ENCODE data around the gene SETD1A.

The SETD1A gene

DNA sequence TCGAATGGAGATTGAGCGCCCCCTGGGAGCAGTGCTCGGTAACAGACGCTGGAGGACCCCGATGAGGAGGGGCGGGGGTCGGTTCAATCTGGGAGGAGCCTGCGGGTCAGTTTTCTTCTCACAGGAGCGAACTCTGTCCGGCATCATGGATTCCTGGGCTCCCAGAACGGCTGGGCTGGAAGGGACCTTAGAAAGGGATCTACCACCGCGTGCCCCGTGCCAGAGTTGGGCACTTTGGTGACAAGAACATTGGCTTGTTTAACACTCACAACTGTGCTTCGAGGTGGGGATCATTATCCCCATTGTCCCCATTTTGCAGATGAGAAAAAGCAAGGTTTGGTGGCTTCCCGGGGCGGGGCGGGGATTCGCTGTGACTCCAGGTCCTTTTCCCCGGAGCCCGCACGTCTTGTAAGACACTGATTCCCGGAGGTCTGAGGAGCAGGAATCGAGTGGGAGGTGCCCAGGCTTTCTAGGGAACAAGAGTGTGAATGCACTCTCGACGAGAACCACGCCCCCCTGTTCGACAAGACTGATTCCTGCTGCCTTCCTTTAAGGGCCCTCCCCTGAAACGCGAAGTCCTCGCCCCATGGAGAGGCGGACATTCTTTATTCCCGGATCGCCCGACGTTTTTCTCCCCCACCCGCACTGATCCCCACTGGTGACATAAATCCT lies 35.7 kb upstream of the SETD1A start:
- TF ChIP-seq, protein P1, sequence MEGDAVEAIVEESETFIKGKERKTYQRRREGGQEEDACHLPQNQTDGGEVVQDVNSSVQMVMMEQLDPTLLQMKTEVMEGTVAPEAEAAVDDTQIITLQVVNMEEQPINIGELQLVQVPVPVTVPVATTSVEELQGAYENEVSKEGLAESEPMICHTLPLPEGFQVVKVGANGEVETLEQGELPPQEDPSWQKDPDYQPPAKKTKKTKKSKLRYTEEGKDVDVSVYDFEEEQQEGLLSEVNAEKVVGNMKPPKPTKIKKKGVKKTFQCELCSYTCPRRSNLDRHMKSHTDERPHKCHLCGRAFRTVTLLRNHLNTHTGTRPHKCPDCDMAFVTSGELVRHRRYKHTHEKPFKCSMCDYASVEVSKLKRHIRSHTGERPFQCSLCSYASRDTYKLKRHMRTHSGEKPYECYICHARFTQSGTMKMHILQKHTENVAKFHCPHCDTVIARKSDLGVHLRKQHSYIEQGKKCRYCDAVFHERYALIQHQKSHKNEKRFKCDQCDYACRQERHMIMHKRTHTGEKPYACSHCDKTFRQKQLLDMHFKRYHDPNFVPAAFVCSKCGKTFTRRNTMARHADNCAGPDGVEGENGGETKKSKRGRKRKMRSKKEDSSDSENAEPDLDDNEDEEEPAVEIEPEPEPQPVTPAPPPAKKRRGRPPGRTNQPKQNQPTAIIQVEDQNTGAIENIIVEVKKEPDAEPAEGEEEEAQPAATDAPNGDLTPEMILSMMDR (conservative IDR thresholded peaks at IDR 0.05), result peak; percentile 90
- no peak for TF ChIP-seq ZFX (IDR thresholded peaks at IDR 0.05)
- H3K27ac ChIP-seq, result peak overlapping the region; percentile 87

DNA sequence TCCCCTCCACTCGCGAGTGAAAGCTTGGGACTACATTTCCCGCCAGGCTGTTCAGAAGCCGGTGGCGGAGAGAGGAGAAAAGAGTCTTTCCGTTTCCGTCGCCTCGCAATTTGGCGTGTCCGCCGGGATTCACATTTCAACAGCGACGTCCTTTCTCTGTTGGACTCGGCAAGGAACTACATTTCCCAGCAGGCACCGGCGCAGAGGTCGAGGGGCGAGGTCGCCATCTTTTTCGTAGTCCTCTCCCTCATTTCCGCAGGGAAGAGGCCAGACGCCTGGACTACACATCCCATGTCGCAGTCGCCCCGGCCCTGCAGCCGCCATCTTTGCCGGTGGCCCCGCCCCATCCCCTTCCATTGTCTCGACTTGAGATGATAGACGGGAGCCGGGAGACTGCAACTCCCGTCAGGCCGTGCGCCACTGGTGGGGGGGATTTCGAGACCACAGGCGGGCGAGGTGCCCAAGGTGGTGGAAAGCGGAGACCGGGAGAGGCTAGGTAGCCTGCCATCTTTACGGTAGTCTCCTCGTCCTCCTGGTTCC lies 35.1 kb upstream of the SETD1A start:
- H3K27ac ChIP-seq, result peak overlapping the region; percentile 87
- no peak for TF ChIP-seq ZFX (IDR thresholded peaks at IDR 0.05)
- TF ChIP-seq, protein P1 (conservative IDR thresholded peaks at IDR 0.05), result no peak

DNA sequence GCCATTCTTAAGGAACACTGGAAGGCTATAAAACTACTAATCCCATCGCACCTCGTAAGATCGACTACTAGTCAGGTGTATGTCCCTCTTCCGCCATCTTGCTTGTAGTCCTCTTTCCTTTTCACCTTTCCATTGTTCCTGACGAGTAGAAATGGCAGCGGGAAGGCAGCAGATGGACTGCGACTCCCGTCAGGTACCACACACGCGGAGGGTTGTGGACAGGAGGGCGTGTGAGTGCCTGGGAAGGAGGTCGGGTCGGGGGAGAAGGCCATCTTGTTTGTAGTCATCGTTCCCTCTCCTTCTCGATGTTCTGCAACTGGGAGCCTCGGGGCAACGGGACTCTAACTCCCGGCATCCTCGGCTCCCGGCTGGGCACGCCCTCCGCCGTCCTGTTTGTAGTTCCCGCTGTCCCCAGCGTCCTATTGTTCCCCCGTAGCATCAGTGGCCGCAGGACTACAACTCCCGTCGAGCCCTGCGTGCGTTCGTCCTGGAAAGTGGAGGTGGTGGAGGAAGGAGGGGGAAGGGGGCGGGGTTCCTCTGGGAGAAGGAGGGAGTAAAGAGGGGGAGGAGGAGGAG lies 34.5 kb upstream of the SETD1A start:
- peak overlapping the region; percentile 87 for H3K27ac ChIP-seq
- no peak for TF ChIP-seq ZFX (IDR thresholded peaks at IDR 0.05)
- TF ChIP-seq, protein P1 (conservative IDR thresholded peaks at IDR 0.05), result no peak

DNA sequence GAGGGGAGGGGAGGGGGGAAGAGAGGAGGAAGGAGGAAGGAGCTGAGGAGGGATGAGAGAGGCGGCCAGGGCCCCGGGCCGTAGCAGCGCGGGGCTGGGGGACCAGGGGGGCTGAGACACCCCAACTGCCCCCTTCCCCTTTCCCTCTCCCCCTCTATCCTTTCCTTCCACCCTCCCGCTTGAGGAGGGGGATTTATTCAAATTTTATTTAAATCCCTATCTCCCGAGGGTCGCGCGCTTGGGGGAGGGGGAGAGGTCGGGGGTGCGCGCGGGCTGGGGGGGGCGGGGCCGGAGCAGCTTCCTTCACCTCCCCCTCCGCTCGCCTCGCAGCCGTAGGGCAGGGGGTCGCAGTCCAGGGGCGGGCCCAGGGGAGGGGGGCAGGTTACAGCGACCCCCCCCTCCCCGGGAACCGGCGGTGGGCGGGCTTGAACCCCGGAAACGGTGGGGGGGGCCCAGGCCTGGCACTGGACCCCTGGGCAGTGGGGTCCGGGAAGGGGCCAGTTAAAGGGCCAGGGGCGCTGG lies 33.9 kb upstream of the SETD1A start, which contains the start of gene FBXL19:
Gene FBXL19 (plus strand): TSS at position 19 of the 522 bp plus-strand sequence. CDS start 2,183 bp downstream, outside the sequence.
- TF ChIP-seq, protein P1 (conservative IDR thresholded peaks at IDR 0.05), result no peak
- TF ChIP-seq ZFX (IDR thresholded peaks at IDR 0.05), result no peak
- peak within 1 kb of the TSS; percentile 87 for H3K27ac ChIP-seq

DNA sequence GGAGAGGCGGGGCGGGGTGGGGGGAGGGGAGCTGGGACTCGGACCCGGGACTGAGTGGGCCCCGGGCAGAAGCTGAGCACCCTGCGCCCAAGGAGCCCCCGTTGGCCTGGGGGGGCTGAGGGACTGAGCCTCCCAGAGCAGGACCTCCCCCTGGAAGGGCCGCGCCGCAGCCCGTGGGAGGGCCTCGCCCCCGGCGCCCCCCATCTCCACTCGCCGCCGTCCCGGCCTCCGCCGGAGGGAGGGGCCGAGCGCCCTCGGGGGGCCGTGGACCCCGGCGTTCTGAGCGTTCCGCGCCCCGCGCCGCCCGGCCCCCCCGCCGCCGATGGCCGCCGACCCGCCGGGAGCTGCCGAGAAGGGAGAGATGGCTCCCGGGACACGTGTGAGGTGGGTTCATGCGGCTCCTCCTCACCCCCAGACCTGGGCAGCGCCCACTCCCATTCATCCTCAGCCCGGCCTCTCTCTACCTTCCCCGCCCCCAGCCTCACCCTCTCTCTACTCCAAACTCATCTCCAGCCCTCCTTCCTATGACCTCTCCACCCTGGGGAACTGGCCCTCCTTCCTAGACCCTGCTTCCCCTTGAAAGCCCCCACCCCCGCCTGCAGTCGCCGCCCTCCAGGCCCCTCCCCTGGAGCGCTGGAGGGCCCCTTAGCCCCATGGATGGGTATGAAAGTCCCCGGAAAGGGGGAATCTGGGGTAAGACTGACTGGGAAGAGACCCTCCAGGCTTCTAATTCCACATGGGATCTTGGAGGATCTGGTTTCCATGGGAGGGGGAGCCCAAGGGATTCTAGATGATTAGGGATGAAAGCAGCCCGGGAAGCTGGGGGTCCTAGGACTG lies 33.3 kb upstream of the SETD1A start:
- TF ChIP-seq, protein P1 (conservative IDR thresholded peaks at IDR 0.05), result no peak
- no peak for TF ChIP-seq ZFX (IDR thresholded peaks at IDR 0.05)
- H3K27ac ChIP-seq, result peak overlapping the region; percentile 87

DNA sequence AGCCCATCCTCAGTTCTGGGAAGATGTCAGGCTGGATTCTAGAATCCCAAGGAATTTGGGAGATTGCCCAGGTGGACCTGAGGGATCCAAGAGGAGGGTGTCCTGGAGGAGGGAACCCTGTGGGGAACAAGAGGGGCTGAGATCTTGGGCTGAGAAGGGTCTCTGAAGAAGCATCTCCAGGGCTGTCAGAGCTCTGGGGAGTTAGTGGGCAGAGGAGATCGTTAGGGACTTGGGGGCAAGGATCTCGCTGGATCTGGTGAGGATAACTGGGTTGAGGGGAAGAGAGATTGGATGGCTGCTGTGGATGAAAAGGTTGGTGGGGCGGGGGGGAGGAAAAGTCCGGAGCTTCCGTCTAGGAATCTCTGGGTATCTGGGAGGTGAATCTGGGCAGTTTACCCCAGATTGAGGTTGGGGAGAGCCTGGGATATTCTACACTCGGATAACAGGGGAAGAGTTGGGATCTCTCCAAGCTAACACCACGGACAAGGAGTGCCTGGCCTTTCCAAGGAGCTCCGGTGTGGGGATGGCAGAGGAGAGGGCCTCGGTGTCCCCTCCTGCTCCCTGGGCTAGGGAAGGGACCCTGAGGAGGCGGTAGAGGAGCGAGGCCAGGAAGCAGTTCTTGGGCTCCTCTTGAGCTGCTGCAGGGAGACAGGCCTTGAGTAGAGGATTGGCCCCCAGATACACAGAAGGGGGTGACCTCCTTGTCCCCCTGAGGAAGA lies 32.5 kb upstream of the SETD1A start:
- H3K27ac ChIP-seq, result no peak overlapping the region
- no peak for TF ChIP-seq ZFX (IDR thresholded peaks at IDR 0.05)
- TF ChIP-seq, protein P1 (conservative IDR thresholded peaks at IDR 0.05), result no peak
